Cortex of kidney (tissue), 1 donor: ENCODE results near the gene CAMK2D.

ENCODE experiments used
- DNase-seq: peaks from one replicate; lab custom pipeline; 2025; lab: John Stamatoyannopoulos, UW

The CAMK2D gene

DNA sequence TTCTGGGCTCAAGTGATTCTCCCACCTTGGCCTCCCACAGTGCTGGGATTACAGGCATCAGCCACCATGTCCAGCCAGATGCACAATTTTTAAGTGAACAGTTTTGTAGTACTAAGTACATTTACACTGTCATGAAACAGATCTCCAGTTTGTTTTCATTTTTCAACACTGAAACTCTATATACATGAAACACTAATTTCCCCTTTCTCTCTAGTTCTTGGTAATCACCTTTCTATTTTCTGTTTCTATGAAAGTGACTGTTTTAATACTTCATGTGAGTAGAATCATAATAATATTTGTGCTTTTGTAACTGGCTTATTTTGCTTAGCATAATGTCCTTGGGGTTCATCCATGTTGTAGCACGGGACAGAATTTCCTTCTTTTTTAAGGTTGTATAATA lies 237.4 kb downstream of the CAMK2D start:
- no peak for DNase-seq

DNA sequence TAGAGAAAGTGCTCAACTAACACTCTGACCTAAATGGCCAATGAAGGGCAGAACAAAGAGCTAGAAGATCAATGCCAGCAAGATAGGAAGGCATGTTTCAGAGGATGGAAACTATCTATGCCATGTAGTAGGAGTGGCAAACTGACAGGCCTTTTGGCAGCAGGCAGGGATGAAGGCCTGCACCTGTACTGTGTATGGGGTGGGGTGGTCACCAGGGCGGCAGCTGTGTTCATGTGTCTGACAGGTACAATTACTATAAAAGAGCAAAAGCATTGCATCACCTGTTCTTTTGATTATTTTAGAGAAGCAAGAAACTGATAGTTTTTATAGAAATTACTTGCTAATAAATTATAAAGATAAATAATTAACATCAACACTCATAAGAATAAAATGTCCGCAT lies 239.1 kb downstream of the CAMK2D start:
- no peak for DNase-seq

DNA sequence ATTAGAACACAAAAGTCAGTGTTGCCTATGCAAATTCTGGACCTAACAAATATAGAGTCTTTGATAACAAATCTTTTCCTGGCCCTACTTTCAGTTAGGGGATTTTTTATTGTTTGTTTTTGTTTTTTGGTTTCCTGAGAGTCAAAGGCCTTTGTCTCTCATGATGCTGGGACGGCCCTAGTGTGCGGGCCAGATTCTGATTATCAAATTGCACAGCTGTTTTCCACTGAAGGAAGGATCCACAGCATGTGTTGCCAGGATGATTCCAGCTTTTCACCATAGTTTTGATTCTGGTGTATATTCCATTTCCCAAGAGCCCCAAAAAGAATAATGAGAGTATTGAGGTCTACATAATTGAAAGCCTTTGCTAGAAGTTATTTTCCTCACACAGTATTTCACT lies 248.2 kb downstream of the CAMK2D start:
- DNase-seq = no peak

DNA sequence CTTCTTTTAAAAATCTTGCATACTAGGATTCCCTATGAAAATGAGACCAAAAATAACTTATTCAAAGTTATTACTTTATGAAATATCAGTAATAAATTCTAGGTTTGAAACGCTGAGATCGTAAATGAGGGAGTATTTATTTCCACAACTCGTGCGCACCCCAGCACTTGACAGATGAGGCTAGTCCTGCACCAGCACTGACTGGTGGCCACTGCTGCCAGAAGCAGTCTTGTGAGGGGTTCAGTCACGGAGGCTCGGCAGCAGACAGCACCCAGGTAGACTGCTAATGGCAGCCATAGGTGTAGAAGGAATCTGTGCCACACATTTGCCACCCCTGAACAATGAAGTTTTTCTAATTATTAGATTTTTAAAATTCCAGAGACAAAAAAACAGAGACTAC lies 248.7 kb downstream of the CAMK2D start:
- no peak for DNase-seq

DNA sequence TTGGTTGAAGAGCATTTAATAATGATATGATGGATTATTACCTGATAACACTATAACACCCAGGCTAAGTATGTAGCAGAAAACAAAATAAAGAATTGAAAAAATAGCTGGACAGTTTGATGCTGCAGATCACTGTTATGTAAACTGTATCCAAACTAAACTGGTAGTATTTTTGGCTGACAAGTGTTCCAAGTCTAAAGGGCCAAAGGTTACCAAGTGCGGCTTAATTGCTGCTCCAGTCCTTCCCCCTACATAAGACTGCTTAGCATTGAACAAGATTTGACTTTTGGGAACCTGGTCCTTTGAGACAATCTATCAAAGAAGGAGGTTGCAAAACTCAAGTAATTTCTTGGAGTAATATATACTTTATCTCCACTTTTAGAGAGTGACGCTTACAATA lies 249.6 kb downstream of the CAMK2D start:
- DNase-seq = no peak

DNA sequence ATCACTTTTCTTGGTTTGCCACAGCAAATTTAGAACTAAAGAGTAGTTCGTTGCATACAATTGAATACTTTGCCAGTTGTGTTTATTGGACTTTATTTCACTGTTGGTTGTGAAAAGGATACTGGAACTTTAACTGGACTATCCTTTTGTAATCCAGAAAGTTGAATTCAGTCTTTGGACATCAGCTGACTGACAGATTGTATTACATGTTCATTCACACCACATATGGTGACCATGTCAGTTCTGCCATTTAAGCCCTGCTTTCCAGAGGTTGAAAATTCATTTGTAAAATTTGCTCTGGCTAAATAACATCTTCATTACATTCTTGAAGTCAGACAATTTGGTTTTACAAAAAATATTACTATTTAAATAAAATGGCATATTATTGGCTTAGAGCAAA lies 251.7 kb downstream of the CAMK2D start:
- DNase-seq = no peak

DNA sequence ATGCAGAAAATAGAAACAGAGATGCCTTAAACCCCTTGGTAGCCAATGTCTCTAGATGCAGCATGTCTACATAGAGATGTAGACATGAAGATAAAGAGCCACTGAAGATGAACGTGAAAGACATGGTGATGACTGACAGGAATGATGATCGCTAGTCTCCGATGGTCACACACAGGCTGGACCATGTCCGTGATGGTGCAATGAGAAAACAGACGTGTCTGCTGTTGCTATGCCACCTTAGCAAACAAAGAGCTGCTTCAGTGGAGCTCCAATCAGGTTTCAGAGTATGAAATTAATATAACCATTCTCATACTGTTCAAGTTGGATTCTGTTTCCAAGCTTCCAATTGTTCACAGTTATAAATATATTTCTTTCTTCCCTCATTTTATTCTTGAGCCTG lies 256.5 kb downstream of the CAMK2D start:
- no peak for DNase-seq

DNA sequence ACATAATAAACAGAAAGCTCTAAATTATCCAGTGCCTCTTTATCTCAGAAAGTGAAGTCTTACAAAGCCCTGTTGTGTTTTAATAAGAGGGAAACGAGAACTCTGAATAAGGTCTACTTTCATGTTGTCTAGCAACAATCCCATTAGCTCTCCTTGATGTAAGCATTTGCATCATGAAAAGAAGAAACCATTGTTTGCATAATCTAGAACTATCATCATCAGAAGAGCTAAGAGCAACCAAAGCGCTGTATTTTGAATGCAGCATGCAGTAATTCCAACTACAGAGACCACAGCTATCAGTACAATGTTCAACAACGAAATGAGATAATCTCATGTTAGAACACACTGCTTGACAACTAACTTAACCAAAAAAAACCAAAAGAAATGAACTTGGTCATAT lies 257.1 kb downstream of the CAMK2D start:
- no peak for DNase-seq

DNA sequence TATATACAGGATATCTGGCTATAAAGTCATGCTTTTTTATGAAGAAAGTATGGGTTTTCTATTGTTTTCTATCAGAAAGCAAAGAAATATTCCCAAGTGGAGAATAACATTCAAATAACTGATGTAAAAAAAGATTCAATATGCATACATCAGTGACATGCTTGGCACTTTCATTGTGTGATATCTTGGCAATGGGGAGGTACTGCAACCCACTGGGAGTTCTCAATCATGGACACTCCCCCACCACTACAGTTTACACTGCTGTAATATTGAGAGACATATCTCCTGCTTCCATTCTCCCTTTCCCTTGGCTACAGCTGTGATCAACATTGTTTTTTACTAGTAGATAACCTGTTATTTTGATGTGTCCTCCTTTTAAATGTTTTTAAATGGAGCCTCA lies 257.8 kb downstream of the CAMK2D start:
- DNase-seq = no peak

DNA sequence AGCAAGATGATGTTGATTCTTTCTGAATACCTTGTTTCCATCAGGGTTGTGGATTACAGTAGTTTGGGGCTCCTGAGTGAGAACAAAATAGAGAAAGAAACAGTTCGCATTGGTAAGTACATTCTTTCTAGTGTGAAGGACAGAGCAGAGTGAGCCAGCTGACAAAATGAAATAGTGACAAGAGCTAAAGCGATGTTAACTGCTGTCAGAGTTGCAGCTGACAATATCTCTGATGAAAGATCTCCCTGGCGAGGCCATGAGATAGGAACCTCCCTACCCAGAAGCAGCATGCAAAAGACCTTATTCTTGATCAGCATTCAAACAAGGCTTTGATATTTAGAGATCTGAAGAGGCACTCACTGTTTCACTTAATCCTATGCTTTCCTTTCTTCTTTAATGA lies 258.6 kb downstream of the CAMK2D start:
- no peak for DNase-seq

DNA sequence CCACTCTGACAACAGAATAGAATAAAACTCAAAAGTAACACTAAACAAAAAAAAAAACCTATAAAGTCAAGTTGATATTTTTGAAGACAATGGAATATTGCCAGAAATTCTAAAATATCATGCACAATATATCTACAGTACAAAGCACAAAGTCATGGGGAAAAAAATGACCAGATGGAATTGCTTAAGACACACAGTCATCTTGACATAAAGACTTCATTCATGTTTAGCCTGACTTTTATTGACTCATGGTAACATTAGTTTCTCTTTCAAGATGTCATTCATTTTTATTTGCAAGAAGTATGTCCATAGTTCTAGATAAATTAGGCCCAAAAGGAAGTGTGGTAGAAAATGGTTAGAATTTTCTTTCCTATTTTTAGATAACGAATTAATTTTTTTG lies 259.1 kb downstream of the CAMK2D start:
- no peak for DNase-seq

DNA sequence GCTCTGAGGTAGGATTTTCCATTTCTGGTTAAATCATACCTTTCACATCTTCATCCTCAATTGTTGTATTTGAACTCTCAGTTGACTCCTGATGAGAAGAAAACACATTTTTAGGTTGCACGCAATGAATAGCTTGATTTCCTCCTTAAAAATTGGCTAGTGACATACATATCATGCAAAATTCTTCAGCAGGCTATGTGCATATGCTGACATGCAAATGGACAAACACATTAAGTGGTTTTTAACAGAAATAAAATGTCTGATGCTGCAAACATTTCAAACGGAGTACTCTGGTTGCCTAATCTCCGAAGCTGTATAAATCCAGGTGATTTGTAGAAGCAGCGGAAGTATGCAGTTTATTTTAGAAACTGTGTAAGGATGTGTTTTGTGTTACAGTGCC lies 261.1 kb downstream of the CAMK2D start:
- DNase-seq = no peak

DNA sequence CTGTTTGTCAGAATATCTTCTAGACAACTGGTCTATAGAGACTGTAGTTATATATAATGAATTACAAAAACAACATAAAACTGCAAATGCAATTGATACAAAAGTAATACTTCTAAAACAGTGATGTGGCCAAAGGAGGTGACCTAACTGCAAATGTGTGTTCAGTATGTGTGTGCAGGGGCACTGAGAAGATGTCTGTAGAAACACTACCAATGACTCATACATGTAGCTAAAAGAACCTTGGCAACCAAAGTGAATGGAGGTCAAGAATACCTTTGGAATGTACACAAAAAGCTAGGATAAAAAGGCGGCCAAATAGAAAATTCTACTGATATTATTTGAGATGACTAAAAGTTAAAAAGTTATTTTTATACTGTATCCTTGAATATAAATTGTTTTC lies 261.8 kb downstream of the CAMK2D start:
- DNase-seq = no peak

DNA sequence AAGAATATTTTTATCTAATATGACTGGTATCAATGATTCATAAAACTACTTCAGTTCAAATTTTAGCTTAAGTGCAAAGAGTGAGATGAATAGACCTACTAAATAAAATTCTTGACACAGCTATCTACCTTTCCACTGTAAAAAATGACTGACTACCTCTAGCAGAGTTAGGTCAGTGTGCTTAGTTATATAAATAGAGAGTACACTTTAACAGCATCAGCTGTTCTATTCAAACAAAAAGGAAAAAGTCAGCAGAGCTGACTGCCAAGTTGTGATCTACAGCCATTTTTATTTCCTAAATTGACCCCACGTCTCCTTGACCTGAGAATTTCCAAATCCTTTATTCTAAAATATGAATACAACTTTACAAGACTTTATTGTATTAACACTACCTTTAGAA lies 262.4 kb downstream of the CAMK2D start:
- no peak for DNase-seq

DNA sequence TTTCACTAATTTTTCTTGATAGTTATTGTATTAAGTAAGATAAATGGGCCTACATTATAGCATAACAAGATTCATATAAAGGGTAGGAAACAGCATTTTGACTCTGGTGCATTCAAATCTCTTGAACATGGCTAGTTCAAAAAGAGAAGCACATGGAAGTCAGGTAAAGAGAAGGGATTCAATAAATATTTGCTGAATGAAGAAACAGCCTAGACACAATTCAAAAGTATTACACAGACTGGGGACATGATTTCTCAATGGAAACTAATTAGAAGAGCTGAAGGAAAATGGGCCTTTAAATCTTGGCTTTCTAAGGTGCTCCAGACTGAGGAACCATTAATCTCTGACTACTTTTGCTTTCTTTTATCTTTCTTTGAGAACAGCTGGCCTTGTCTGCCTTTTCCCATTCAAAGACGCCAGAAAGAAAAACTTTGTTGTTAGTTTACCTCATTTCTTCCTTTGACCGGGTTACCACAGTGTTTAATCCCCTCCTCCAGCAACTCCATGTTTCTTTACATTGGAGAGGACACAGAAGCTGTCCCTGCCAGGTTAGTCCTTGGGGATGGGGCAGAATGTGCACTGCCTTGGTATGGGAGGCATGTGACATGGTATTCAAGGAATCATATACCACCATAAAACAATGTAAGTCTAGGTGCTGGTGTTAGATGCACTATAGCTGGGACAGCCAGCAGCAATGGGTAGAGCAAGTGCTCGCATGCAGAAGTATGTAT lies 264.2 kb downstream of the CAMK2D start:
- no peak for DNase-seq

DNA sequence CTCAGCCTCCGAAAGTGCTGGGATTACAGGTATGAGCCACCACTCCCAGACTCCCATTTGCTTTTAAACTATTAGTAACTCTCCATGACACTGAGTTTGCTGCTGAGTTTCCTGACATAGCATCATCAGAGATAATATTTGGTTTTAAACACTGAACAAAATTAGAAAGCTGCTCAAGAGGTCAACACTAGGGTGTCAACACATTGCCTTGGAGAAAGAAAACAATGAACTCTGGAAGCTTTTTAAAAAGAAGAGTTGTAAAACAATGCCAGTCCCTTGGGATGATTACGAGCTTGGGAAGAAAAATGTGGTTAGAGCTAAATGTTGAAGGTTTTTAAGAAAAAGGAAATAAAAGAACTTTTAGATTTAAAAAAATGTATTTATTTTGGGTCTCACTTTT lies 264.8 kb downstream of the CAMK2D start:
- no peak for DNase-seq

DNA sequence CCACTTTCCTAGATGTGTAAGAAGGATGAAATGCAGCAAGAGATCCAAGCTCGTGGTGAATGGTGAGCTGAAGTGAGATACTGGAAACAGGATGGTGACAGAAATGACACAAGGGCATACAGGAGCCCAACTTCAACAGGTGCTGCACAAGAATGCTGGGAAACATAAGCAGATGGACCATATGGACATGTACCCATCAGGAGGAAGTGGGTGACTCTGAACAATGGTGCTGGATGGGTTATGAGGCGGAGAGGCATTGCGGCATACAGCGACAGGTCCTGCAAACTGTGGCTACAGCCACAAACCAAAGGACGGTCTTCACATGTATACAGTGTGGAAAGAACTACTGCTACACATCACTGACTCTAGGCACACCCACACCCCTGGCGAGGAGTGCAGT lies 265.7 kb downstream of the CAMK2D start:
- DNase-seq = no peak

DNA sequence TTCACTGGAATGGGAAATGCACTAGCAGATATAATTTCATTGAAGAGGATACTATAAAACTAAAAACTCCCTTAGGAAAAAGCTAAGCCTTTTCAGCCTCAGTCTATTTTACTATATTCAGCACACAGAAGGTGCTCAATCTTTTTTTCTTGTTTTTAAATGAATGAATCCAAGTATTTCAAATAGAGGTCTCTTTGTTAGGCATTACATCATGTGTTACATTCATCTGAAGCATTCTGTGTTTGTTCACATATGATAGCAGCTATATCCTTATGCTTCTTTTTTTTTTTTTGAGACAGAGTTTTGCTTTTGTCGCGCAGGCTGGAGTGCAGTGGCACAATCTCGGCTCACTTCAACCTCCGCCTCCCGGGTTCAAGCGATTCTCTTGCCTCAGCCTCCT lies 278.4 kb downstream of the CAMK2D start:
- no peak for DNase-seq

DNA sequence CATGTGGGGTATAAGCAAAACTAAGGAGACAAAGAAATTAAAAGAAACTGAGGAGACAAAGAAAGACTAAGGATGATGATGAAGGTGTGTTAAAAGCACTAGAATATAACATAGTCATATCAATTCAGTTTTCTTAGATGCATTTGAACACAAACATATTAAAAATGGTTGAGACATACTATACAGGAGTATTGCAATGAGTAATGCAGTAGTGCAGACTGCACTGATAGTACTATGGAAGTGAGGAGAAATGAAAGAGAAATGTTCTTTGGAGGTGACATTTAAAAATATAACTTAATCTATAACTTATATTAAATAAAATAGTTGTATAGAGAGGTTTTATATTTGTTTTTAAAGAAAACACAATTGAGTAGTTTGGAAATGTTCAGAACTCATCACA lies 279.2 kb downstream of the CAMK2D start:
- DNase-seq = no peak

DNA sequence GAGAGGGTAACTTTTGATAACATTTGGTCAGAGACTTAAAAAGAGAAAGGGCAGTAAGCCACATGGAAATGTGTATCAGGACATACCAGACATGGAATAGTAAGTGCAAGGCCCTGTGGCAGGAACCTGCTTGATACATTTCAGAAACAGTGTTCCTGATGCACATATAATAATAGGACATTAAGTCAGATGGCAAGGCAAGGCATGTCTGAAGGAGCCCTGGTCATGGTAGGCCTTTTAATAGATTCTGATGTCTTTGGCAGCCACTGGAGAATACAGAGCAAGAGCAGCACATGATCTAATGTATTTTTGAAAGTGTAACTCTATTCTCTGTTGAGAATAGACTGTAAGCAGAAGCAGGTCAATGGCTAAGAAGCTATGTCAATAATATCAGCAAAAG lies 279.7 kb downstream of the CAMK2D start:
- no peak for DNase-seq

DNA sequence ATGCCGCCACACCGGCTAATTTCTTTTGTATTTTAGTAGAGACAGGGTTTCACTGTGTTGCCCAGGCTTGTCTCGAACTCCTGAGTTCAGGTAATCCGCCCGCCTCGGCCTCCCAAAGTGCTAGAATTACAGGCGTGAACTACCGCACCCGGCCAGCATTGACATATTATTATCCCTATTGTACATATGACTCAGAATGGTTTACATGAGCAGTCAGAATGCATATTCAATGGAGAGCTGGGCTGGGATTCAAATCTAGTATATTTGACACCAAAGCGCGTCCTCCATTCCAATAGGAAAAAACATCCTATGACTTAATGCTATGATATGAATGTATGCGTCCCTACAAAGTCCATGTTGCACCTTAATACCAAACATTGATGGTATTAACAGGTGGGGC lies 281.4 kb downstream of the CAMK2D start:
- DNase-seq = no peak

DNA sequence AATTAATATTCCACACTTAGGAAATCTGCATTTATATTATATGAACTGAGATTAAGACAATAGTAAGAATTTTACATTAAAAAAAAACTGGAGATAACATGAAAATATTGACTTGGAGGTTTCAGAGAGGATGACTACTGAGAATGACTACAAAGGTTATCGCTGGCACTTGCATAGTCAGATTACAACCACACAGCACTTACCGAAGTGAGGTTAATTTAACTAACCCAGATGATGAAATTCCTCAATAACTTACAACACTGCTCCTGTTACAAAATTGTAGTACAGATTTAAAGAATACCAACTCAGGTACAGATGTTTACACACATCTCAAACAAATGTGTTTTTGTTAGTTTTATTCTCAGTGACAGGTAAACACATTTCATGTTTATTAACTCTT lies 283.5 kb downstream of the CAMK2D start:
- DNase-seq = no peak

DNA sequence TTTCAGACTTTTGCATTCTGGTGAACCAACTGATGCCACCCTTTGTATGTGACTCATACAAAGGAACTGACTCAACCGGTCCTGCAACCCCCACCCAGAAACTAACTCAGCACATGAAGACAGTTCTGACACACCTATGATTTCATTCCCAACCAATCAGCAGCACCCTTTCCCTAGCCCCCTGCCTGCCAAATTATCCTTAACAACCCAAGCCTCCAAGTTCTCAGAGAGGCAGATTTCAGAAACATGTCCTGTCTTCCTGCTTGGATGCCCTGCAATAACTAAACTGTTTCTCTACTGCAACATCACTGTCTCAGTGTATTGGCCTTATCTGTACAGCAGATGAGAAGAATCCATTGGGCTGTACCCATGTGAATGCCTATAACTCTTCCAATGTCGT lies 284.7 kb downstream of the CAMK2D start:
- DNase-seq = no peak

DNA sequence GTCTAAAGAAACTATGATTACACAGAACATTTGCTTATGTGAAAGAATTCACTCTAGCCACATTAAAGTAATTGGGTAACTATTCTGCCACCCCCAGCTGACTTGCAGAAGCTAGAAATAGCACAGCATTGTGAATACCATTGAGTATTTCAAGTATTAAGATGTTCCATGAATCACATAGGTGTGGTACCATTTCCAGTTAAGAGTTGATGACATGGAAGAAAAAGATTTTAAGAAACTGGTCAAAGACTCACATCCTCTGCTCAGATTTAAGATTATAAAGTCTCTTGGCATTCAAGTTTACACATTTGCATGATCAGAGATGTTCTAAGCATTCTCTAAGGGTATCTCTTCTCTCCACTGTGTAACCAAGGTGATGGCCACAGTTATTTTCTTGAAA lies 287.5 kb downstream of the CAMK2D start:
- no peak for DNase-seq

DNA sequence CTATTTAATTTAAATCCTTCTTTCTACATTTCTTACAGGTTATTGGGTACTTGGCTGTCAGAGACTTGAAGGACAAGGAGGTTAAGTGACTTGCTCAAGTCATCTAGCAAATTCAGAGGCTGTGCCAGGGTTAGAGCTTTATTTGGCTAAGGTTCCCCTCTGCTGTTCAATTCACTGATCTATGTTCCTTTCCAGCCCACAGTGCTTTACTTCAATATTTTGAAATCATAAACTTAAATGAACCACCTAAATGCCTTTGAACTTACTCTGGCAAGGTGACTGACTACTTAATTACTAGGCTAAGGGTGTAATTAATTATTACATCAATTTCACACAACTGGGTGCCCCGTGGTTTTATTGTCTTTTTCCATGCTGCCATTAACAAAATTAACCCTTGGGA lies 288.7 kb downstream of the CAMK2D start:
- no peak for DNase-seq
